Astrocyte (in vitro differentiated cells and primary cell): ENCODE measurements around the gene SLC27A3.

Experiments
- EZH2 ChIP-seq: IDR thresholded peaks from 2 replicates; pipeline ENCODE4 v1.6.1; 2012; ENCODE audit warnings: mild to moderate bottlenecking, low read length, inconsistent platforms; ENCODE audit not compliant: insufficient read depth
- TF ChIP-seq, protein P1 (sequence below): IDR thresholded peaks from 2 replicates; pipeline ENCODE4 v1.5.1; 2011; ENCODE audit warnings: low read depth, mild to moderate bottlenecking, inconsistent platforms, low read length, moderate library complexity; ENCODE audit not compliant: insufficient read depth

DNA sequence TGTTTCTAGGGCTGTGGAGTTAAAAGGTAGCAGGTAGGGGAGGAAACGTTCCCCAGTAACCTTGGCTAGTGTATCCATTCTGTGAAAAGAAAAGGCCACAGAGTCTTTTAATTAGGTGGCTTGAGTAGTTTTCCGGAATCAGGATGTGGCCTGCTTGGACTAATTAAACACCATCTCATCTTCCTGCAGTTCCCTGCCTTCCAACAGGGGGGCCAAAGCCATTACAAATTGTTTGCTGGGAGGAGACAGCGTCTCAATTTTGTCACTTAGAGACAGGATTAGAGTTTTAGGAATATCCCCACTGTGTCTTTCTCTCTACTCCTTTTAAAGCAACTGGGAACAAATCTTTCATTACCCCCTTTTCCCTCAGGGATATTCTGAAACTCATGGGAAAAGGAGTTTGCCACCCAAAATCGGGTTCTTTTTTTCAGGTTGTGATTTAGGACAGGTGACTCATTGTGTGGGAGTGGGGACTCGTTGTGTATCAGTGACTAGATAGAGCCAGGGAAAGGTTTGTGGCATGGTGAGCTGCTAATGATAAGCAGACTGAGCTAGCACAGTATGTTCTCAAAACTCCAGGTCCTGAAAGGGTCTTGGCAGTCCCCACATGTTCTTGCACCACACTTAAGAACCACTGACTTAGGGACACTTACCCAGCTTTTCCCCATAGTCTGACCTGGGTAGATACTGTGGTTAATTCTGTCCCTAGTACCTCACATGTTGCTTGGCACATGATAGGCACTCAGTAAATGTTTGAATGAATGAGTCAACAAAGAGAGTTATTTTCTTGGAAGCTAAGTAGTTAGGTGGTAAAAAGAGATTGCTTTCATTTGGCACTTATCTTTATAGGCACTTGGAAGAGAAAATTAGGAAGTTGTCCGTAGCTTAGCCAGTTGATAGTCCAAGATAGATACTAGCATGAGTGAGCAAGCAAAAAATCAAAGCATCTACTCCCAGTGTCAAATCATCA, 24.9 kb upstream of the SLC27A3 start:
- TF ChIP-seq, protein P1, sequence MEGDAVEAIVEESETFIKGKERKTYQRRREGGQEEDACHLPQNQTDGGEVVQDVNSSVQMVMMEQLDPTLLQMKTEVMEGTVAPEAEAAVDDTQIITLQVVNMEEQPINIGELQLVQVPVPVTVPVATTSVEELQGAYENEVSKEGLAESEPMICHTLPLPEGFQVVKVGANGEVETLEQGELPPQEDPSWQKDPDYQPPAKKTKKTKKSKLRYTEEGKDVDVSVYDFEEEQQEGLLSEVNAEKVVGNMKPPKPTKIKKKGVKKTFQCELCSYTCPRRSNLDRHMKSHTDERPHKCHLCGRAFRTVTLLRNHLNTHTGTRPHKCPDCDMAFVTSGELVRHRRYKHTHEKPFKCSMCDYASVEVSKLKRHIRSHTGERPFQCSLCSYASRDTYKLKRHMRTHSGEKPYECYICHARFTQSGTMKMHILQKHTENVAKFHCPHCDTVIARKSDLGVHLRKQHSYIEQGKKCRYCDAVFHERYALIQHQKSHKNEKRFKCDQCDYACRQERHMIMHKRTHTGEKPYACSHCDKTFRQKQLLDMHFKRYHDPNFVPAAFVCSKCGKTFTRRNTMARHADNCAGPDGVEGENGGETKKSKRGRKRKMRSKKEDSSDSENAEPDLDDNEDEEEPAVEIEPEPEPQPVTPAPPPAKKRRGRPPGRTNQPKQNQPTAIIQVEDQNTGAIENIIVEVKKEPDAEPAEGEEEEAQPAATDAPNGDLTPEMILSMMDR, result no peak
- TF ChIP-seq EZH2, result no peak
